ENCODE results near the gene LGR4.

Gene LGR4

DNA sequence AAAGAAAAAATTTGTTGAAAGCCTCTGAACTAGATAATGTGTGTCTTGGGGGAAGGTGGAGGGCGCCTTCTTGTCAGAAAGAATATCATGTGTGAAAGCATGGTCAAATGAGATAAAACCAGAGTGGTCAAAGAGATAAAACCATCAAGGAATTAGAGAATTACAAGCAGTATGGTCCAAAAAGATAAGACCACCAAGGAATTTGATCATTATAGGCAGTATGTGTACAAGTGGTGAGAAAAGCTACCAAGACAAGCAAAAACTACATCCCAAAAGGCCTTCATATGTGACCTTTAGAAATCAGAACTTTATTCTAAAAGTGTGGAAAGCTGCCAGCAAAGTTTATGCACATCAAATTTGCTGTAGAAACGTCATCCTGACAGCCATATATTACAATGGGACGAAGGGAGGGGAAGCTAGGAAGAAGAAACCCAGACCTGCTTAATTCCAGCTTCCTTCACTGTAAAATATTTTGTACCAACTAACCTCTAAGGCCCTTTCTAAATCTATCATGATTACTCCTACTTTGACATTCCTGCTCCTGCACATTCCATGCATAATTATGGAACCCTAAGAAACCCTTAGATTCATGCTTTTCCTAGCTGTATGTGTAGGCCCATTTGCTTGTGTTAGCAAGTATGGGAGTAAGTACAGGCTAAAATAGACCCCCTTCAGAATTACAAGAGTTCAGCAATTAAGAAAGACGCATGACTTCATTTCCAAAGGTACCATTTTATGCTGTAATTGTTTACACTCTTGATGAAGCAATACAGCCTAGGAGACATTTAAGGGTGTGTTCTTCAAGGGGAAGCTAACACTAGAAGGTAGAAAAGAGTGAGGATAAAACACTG lies 51.6 kb downstream of the LGR4 start:
- DNase-seq: no peak
- no peaks in the 10 kb centered on the region for H3K27me3 ChIP-seq
- no peaks in the 10 kb centered on the region for H3K36me3 ChIP-seq
- no peak overlapping the region for H3K4me3 ChIP-seq (ENCODE audit: low read depth, low read length)
- H3K4me1 ChIP-seq: no peaks in the 10 kb centered on the region
- TF ChIP-seq CTCF (IDR thresholded peaks at IDR 0.05; ENCODE audit: low read depth, low read length): no peak
- no peaks in the 10 kb centered on the region for H3K9me3 ChIP-seq

GRCh38 chr11:27420217-27420616 lies 52.4 kb downstream of the LGR4 start:
- Histone ChIP-seq H3K36me3 (no peaks in the 10 kb centered on the region), H3K4me3 (ENCODE audit: low read depth, low read length) (no peak overlapping the region), H3K27me3 (no peaks in the 10 kb centered on the region), H3K9me3 (no peaks in the 10 kb centered on the region), H3K4me1 (no peaks in the 10 kb centered on the region)
- TF ChIP-seq CTCF (IDR thresholded peaks at IDR 0.05; ENCODE audit: low read depth, low read length): no peak
- no peak for DNase-seq

GRCh38 chr11:27418356-27418755 lies 54.2 kb downstream of the LGR4 start:
- no peaks in the 10 kb centered on the region for H3K27me3 ChIP-seq
- H3K9me3 ChIP-seq: no peaks in the 10 kb centered on the region
- no peaks in the 10 kb centered on the region for H3K4me1 ChIP-seq
- TF ChIP-seq CTCF (IDR thresholded peaks at IDR 0.05; ENCODE audit: low read depth, low read length): no peak
- no peak for DNase-seq
- H3K4me3 ChIP-seq (ENCODE audit: low read depth, low read length): no peak overlapping the region
- H3K36me3 ChIP-seq: no peaks in the 10 kb centered on the region

DNA sequence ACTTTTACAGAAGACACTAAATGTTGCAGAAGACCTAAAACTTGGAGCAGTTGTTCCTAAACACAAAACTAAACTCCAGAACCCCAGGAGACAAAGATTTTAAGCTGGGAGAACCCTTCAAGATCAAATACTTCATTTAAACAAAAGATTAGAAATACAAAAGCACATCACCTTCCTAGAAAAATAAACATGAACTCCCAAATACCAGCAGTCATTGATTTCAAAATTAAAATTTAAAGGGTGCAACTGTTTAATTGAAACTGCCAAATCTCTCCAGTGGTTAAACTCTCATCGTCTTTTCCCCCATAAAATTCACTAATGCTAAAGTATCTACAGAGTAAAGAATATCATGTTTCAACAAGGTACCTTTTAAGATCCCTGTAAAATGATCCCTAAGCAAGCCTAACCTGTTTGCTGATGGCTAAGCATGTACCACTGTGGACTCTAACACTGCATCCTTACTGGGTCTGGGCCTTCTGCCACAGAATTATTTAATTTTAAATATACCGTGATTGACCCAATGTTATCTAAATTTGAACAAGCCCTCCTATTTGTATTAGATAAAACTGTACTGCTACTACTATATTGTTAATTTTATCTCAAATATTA lies 55.9 kb downstream of the LGR4 start:
- H3K36me3 ChIP-seq: no peaks in the 10 kb centered on the region
- DNase-seq: no peak
- no peaks in the 10 kb centered on the region for H3K9me3 ChIP-seq
- no peak for TF ChIP-seq CTCF (IDR thresholded peaks at IDR 0.05; ENCODE audit: low read depth, low read length)
- H3K4me3 ChIP-seq (ENCODE audit: low read depth, low read length): no peak overlapping the region
- no peaks in the 10 kb centered on the region for H3K27me3 ChIP-seq
- H3K4me1 ChIP-seq: no peaks in the 10 kb centered on the region

DNA sequence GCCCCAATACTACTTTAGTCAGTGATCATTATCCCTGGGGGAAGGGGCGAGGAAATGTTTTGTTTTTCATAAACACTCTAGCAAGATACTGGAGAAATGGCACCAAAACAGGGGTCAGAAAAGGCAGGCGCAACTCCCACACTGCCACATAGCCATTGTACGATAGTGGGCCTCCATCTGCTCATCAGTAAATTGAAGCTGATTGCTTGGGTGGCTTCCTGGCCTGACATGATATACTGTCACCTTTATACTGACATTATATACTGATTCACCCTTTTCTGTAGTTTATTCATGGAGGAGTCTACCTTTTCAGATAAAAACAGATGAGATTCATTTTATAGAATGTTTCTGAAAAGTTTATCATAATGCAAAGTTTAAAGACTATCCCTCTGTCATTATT lies 57.9 kb downstream of the LGR4 start:
- Histone ChIP-seq H3K4me1 (no peaks in the 10 kb centered on the region), H3K4me3 (ENCODE audit: low read depth, low read length) (no peak overlapping the region)

More for the DNA sequence above, 57.9 kb downstream of the LGR4 start:
- no peak for TF ChIP-seq CTCF (IDR thresholded peaks at IDR 0.05; ENCODE audit: low read depth, low read length)
- no peaks in the 10 kb centered on the region for H3K36me3 ChIP-seq
- H3K9me3 ChIP-seq: no peaks in the 10 kb centered on the region
- DNase-seq: no peak
- H3K27me3 ChIP-seq: no peaks in the 10 kb centered on the region

Data from BE2C (cell line).